ENCODE measurements around the gene ZSCAN22. TPM values are rescaled to one million over a fixed set of nuclear protein-coding genes. Genes with fewer than 3 reads are reported as not detected.

The ZSCAN22 gene
- total and polyA plus RNA-seq, 2 of the 13 experiments (the other 11 are each of a cell fraction or from before 2014, with no cell fraction given): 2.5 to 3.5 TPM

GRCh38 chr19:58386576-58387337 is 60.0 kb downstream of the ZSCAN22 start, which contains the start of gene RPS5 (continued):
- TF ChIP-seq SIN3B (IDR thresholded peaks at IDR 0.05; ENCODE audit: low read length) (no peak), RFXAP (CRISPR knock-in tag; IDR thresholded peaks at IDR 0.05; ENCODE audit: borderline replicate concordance) (peak; percentile 16), ARHGAP35 (CRISPR knock-in tag; IDR thresholded peaks at IDR 0.05; ENCODE audit: borderline replicate concordance) (peak; percentile 50), CBX5 (CRISPR knock-in tag; IDR thresholded peaks at IDR 0.05; ENCODE audit: borderline replicate concordance) (0 out of 2 replicates have a peak, but pooled peaks have one; percentile 62), TSC22D2 (CRISPR knock-in tag; IDR thresholded peaks at IDR 0.05; ENCODE audit: borderline replicate concordance) (peak; percentile 5; the same call in 1 of the 2 replicates), ZBTB43 (CRISPR knock-in tag; conservative IDR thresholded peaks at IDR 0.05) (no peak), HDAC6 (IDR thresholded peaks at IDR 0.05; ENCODE audit: low read depth, low read length) (no peak), THAP11 (CRISPR knock-in tag; IDR thresholded peaks at IDR 0.05) (peak; percentile 96), NFATC3 (CRISPR knock-in tag; IDR thresholded peaks at IDR 0.05) (0 out of 2 replicates have a peak, but pooled peaks have one; percentile 84), HIC2 (CRISPR knock-in tag; IDR thresholded peaks at IDR 0.05; ENCODE audit: low read depth) (no peak; the same call in 1 of the 2 replicates), SMAD3 (CRISPR knock-in tag; IDR thresholded peaks at IDR 0.05) (peak; percentile 78; the same call in 1 of the 2 replicates), NRL (CRISPR knock-in tag; IDR thresholded peaks at IDR 0.05; ENCODE audit: borderline replicate concordance) (peak; percentile 67), SIN3A (IDR thresholded peaks at IDR 0.05; ENCODE audit: borderline replicate concordance, low read depth, low read length) (peak; percentile 52; the same call in 1 of the 2 replicates), TAF15 (IDR thresholded peaks at IDR 0.05; ENCODE audit: low read depth, low read length, poor library complexity, severe bottlenecking) (peak; percentile 64)
- TF ChIP-seq, protein P1, sequence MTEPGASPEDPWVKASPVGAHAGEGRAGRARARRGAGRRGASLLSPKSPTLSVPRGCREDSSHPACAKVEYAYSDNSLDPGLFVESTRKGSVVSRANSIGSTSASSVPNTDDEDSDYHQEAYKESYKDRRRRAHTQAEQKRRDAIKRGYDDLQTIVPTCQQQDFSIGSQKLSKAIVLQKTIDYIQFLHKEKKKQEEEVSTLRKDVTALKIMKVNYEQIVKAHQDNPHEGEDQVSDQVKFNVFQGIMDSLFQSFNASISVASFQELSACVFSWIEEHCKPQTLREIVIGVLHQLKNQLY (CRISPR knock-in tag; IDR thresholded peaks at IDR 0.05): no peak
- TF ChIP-seq, protein P2, sequence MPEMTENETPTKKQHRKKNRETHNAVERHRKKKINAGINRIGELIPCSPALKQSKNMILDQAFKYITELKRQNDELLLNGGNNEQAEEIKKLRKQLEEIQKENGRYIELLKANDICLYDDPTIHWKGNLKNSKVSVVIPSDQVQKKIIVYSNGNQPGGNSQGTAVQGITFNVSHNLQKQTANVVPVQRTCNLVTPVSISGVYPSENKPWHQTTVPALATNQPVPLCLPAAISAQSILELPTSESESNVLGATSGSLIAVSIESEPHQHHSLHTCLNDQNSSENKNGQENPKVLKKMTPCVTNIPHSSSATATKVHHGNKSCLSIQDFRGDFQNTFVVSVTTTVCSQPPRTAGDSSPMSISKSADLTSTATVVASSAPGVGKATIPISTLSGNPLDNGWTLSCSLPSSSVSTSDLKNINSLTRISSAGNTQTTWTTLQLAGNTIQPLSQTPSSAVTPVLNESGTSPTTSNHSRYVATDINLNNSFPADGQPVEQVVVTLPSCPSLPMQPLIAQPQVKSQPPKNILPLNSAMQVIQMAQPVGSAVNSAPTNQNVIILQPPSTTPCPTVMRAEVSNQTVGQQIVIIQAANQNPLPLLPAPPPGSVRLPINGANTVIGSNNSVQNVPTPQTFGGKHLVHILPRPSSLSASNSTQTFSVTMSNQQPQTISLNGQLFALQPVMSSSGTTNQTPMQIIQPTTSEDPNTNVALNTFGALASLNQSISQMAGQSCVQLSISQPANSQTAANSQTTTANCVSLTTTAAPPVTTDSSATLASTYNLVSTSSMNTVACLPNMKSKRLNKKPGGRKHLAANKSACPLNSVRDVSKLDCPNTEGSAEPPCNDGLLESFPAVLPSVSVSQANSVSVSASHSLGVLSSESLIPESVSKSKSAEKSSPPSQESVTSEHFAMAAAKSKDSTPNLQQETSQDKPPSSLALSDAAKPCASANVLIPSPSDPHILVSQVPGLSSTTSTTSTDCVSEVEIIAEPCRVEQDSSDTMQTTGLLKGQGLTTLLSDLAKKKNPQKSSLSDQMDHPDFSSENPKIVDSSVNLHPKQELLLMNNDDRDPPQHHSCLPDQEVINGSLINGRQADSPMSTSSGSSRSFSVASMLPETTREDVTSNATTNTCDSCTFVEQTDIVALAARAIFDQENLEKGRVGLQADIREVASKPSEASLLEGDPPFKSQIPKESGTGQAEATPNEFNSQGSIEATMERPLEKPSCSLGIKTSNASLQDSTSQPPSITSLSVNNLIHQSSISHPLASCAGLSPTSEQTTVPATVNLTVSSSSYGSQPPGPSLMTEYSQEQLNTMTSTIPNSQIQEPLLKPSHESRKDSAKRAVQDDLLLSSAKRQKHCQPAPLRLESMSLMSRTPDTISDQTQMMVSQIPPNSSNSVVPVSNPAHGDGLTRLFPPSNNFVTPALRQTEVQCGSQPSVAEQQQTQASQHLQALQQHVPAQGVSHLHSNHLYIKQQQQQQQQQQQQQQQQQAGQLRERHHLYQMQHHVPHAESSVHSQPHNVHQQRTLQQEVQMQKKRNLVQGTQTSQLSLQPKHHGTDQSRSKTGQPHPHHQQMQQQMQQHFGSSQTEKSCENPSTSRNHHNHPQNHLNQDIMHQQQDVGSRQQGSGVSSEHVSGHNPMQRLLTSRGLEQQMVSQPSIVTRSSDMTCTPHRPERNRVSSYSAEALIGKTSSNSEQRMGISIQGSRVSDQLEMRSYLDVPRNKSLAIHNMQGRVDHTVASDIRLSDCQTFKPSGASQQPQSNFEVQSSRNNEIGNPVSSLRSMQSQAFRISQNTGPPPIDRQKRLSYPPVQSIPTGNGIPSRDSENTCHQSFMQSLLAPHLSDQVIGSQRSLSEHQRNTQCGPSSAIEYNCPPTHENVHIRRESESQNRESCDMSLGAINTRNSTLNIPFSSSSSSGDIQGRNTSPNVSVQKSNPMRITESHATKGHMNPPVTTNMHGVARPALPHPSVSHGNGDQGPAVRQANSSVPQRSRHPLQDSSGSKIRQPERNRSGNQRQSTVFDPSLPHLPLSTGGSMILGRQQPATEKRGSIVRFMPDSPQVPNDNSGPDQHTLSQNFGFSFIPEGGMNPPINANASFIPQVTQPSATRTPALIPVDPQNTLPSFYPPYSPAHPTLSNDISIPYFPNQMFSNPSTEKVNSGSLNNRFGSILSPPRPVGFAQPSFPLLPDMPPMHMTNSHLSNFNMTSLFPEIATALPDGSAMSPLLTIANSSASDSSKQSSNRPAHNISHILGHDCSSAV (CRISPR knock-in tag; IDR thresholded peaks at IDR 0.05; ENCODE audit: borderline replicate concordance): no peak
